ENCODE results near the gene MAEA. TPM values are rescaled to one million over a fixed set of nuclear protein-coding genes. Genes with fewer than 3 reads are reported as not detected.
"Not testable (repeated sequence)": the region's sequence is repeated elsewhere in the genome, so short reads cannot be mapped to it uniquely, and the experiment has no call there.

The MAEA gene
- total and polyA plus RNA-seq, 11 donors = 38.1 to 57.2 (median 45.1) TPM

GRCh38 chr4:1330761-1331590 lies 41.3 kb downstream of the MAEA start:
- 73 to 89% (median 88%) methylated on average over 18 to 34 of the region's 34 CpGs for WGBS, 4 donors
- intact Hi-C loops (cut with DNase I) = no loop called here
- Histone ChIP-seq H3K4me3 (no peak overlapping the region), H3K4me1 (peaks cover 0 to 7% (median 0%) of the 10 kb centered on the region in 12 donors), H3K36me3 (peaks cover 0 to 75% (median 70%) of the 10 kb centered on the region in 9 donors), H3K9me3 (no peaks in the 10 kb centered on the region), H3K27ac (no peak overlapping the region), H3K27me3 (no peaks in the 10 kb centered on the region)
- ATAC-seq (no peak), DNase-seq (peak in 1 of 5 donors; percentile 52)
- TF ChIP-seq POLR2A (IDR thresholded peaks at IDR 0.05) (no peak), CTCF (IDR thresholded peaks at IDR 0.05) (no peak)

DNA sequence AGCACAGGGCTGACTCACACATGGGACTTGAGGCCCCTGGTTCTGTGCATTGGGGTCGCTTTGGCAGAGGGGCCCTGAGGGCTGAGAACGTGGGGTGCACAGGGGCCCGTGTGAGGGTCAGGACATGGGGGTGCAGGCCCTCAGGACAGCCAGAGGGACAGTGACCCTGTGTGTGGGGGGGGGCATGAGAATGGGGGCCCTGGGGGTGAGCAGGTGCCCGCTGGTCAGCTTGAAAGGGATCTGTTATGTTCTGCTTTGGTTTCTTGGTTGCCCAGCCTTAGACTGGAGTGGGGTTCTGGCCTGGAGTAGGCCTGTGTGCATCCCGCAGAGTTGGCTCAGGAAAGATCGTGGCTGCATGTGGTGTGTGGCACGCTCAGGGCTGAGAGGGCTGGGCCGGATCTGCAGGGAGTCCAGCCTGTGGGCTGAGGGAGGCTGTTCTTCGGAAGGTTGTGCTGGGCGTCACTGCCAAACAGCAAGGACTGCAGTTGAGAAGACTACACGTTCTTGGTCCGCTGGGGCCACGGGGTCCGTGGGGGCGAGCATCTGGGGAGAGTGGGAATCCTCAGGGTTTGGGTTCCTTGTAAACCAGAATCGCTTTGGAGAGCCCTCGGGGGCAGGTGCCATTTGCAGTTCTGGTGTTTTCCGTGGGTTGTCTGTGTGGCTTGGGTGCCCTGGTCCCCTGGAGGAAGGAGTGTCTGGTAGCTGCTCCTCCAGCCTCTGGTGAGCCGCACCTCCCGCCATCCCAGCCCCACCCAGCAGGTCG lies 42.1 kb downstream of the MAEA start:
- intact Hi-C loops (cut with DNase I) = no loop called here
- ATAC-seq (no peak), DNase-seq (peak in 3 of 5 donors; percentile 19 to 44 (median 21))
- TF ChIP-seq CTCF (IDR thresholded peaks at IDR 0.05) = no peak
- TF ChIP-seq POLR2A (IDR thresholded peaks at IDR 0.05) = no peak
- H3K4me3 ChIP-seq = no peak overlapping the region
- peaks cover 0 to 7% (median 0%) of the 10 kb centered on the region in 12 donors for H3K4me1 ChIP-seq
- WGBS, 4 donors = 89 to 92% (median 90%) methylated on average over 18 to 21 of the region's 21 CpGs
- no peaks in the 10 kb centered on the region for H3K9me3 ChIP-seq
- no peaks in the 10 kb centered on the region for H3K27me3 ChIP-seq
- H3K36me3 ChIP-seq = peaks cover 0 to 72% (median 67%) of the 10 kb centered on the region in 9 donors
- no peak overlapping the region for H3K27ac ChIP-seq

DNA sequence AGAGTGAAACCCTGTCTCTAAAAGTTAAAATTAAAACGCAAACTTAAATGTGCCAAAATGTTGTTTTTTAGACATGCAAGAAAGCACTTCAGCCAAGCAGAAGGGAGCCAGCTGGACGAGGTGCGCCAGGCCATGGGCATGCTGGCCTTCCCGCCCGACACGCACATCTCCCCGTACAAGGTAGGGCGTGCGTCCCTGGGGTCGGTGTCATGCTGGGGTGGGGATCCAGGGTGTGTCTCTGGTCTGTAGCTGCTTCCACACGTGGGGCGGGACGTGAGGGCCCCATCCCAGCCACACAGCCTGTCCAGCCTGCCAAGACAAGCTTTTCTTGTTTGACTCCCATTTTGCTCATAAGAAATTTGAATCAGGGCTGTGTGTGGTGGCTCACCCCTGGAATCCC lies 43.0 kb downstream of the MAEA start:
- H3K36me3 ChIP-seq = peaks cover 0 to 72% (median 67%) of the 10 kb centered on the region in 9 donors
- H3K4me1 ChIP-seq = peaks cover 0 to 7% (median 0%) of the 10 kb centered on the region in 12 donors
- DNase-seq (peak in 2 of 5 donors; percentile 17 to 54), ATAC-seq (no peak)
- no peaks in the 10 kb centered on the region for H3K9me3 ChIP-seq
- H3K4me3 ChIP-seq = no peak overlapping the region
- intact Hi-C loops (cut with DNase I) = no loop called here
- 91 to 94% (median 94%) methylated on average over 13 of the region's 13 CpGs for WGBS, 4 donors
- TF ChIP-seq POLR2A (IDR thresholded peaks at IDR 0.05) (no peak), CTCF (IDR thresholded peaks at IDR 0.05) (no peak)
- no peaks in the 10 kb centered on the region for H3K27me3 ChIP-seq
- peak overlapping the region in 1 of 12 donors; percentile 51 for H3K27ac ChIP-seq

DNA sequence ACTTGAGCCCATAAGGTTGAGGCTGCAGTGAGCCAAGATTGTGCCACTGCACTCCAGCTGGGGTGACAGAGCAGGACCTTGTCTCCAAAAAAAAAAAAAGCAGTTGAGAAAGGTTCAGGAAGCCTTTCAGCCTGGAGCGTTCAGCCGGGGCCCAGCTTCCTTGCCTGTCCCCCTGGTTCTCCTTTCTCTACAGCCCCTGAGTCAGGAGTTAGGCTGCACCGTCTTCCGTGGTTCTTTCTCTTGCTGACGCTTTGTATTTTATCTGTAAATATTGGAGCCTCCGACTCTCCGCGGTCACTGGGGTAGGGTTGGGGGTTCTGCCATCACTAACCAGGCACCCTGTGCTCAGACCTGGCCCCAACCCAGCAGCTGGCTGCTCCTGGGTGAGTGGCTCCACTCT lies 43.6 kb downstream of the MAEA start:
- Histone ChIP-seq H3K4me3 (no peak overlapping the region), H3K27ac (peak overlapping the region in 1 of 12 donors; percentile 51), H3K4me1 (peaks cover 0 to 7% (median 0%) of the 10 kb centered on the region in 12 donors), H3K9me3 (no peaks in the 10 kb centered on the region), H3K36me3 (peaks cover 0 to 72% (median 67%) of the 10 kb centered on the region in 9 donors), H3K27me3 (no peaks in the 10 kb centered on the region)
- intact Hi-C loops (cut with DNase I) = no loop called here
- DNase-seq = peak in 3 of 5 donors; percentile 29 to 54 (median 35)
- 80 to 96% (median 91%) methylated on average over 8 of the region's 8 CpGs for WGBS, 4 donors
- peak in 1 of 4 donors; percentile 4 for ATAC-seq
- TF ChIP-seq POLR2A (IDR thresholded peaks at IDR 0.05) (no peak), CTCF (IDR thresholded peaks at IDR 0.05) (no peak)

DNA sequence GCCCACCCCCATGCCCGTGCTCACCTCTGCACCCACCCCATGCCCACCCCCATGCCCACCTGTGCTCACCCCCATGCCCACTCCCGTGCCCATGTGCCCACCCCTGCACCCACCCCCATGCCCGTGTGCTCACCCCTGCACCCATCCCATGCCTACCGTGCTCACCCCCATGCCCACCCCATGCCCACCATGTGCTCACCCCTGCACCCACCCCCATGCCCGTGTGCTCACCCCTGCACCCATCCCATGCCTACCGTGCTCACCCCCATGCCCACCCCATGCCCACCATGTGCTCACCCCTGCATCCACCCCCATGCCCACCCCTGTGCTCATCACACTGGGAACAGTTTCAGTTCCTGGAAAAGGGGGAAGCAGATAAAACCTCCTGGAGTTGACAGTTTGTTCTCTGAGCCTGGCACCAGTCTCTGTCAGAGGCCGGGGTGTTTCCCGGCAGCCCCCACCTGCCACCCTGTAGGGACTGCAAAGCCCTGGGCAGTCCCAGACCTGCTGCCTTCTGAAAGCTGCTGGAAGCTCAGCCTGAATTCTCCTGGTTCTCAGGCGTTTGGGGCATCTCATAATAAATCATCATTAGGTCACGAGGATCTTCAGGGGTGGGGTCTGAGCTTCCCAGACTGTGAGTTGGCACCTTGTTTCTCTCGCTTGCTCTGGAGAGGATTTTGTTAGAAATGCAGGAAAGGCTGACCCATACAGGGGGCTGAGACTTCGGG lies 44.3 kb downstream of the MAEA start:
- 71 to 97% (median 81%) methylated on average over 5 to 12 of the region's 12 CpGs for WGBS, 4 donors
- H3K4me1 ChIP-seq; H3K4me3 ChIP-seq; H3K27me3 ChIP-seq; H3K9me3 ChIP-seq; intact Hi-C loops (cut with DNase I): not testable (repeated sequence)
- Histone ChIP-seq H3K27ac (peak overlapping the region in 1 of 12 donors; percentile 28), H3K36me3 (peaks cover 0 to 72% (median 67%) of the 10 kb centered on the region in 9 donors)
- ATAC-seq (peak in 1 of 4 donors; percentile 13), DNase-seq (peak in 2 of 5 donors; percentile 22 to 60)
